CD4-positive, alpha-beta T cell treated with Interferon gamma for 1 hour (primary cell): Measurements from ENCODE around the gene EPO.

ENCODE experiments used
- DNase-seq: peaks from one replicate; pipeline ENCODE4 v3.0.0-alpha.2; 2020

The EPO gene

GRCh38 chr7:100720279-100720670, at the start of gene EPO:
EPO (plus strand) TSS chr7:100720468; CDS start chr7:100720981, 513 bp downstream.
- DNase-seq = no peak

DNA sequence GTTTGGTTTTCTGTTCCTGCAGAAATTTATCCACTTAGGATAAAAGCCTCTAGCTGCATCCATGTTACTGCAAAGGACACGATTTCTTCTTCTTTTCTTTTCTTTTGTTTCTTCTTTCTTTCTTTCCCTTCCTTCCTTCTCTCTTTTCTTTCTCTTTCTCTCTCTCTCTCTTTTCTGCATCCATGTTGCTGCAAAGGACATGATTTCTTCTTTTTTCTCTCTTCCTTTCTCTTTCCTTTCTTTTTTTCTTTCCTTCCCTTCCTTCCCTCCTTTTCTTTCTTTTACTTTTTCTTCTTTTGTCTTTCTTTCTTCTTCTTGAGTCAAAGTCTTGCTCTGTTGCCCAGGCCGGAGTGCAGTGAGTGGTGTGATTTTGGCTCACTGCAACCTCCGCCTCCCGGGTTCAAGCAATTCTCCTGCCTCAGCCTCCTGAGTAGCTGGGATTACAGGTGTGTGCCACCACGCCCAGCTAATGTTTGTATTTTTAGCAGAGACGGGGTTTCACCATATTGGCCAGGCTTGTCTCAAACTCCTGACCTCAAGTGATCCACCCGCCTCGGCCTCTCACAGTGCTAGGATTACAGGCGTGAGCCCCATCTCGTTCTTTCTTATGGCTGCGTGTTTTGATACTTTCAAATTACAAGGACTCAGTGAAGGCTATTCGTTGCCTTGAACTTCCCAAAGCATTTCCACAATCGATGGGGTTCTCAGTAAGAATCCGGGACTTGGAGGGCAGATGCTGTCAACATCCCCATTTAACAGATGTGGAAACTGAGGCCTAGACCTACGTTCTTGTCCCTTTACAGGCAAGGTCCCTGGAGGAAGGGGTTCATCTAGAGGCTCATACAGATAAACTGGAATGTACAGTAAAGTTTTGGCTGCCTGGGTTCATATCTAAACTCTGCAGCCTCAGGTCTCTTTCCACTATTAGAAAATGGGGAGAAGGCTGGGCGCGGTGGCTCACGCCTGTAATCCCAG, 48.6 kb upstream of the EPO start:
- no peak for DNase-seq

GRCh38 chr7:100673302-100673941, 46.8 kb upstream of the EPO start, which contains the start of gene GNB2:
GNB2 (plus strand) TSS chr7:100673740; CDS start chr7:100676266, 2,526 bp downstream.
- DNase-seq = peak; percentile 98

GRCh38 chr7:100673942-100674410, 46.3 kb upstream of the EPO start:
- peak; percentile 41 for DNase-seq

DNA sequence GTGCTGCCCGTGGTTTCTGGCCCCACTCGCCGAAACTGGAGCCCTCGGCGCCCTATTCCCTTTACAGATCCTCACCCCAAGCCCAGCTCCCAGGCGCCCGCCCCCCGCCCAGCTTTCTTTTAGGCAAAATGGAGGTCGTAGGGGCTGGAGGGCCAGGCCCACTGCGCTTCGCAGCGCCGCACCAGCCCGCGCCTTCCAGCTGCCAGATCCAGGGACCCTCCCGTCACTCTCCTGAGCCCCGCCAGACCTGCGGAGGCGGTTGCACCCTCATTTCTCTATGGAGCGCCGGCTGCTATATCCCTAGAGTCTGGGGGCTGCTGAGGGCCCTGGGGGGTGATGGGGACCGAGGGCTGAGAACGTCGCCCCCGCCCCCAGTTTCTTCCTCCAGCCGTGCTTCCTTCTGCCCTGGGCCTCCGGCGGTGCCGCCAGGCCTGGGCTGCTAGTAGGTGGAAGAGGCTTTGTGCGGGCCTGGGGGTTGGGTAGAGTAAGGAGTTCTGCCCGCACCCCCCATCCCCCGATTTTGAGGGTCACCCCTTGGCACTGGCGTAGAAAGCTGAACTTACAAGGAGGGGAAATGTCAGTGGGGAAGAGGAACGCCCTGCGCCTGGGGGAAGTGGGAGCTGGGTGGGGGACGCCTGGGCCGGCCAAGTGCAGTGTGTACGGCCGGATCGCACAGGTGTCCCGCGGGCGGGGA, 45.7 kb upstream of the EPO start:
- no peak for DNase-seq

- no peak for DNase-seq
These were observed 45.2 kb upstream of the EPO start for GRCh38 chr7:100675105-100675451.

DNA sequence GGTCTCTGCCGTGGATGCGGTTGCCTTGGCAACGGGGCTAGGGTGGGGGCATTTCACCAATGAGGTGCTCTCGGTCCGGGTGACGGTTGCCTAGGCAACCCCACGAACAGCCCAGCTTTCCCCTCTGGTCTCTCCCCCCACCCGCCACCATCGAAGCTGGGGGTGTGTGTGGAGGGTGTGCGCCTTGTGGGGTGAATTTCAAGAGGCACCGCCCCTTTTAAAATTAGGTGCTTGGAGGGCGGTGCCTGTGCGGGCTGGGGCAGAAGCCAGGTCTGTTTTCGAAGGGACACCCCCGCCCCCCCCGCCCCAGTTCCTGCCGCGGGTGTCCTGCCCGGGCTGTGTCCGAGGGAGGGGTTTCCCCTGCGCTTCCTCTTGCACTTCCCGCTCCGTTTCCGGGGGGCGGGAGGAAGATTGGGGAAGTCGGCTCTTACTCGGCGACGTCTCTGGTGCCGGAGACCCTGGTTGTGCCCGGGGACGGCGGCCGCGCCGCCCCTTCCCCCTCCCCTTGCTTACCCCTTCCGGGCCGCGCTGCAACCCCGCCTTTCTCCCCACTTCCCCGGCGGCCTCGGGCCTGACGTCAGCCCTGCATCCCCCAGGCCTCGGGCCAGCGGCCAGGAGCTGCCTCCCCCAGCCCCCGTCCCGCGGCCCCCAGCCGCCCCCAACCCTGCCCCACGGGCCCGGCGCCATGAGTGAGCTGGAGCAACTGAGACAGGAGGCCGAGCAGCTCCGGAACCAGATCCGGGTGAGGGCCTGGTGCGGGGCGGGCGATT, 44.5 kb upstream of the EPO start:
- DNase-seq = peak; percentile 98

- no peak for DNase-seq
These were observed 43.6 kb upstream of the EPO start for GRCh38 chr7:100676501-100677306.

GRCh38 chr7:100677308-100678267, 42.7 kb upstream of the EPO start:
- no peak for DNase-seq

DNA sequence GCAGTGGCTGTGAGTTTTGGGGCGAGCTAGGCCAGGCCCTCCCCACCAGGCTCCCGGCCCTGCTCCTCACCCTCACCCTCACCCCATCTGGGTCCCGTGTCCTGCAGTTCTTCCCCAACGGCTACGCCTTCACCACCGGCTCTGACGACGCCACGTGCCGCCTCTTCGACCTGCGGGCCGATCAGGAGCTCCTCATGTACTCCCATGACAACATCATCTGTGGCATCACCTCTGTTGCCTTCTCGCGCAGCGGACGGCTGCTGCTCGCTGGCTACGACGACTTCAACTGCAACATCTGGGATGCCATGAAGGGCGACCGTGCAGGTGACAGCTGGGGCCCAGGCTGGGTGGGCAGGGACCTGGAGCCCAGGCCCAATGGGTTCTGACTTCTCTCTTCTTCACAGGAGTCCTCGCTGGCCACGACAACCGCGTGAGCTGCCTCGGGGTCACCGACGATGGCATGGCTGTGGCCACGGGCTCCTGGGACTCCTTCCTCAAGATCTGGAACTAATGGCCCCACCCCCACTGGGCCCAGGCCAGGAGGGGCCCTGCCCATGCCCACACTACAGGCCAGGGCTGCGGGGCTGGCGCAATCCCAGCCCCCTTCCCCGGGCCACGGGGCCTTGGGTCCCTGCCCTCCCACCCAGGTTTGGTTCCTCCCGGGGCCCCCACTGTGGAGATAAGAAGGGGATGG, 41.8 kb upstream of the EPO start:
- no peak for DNase-seq

DNA sequence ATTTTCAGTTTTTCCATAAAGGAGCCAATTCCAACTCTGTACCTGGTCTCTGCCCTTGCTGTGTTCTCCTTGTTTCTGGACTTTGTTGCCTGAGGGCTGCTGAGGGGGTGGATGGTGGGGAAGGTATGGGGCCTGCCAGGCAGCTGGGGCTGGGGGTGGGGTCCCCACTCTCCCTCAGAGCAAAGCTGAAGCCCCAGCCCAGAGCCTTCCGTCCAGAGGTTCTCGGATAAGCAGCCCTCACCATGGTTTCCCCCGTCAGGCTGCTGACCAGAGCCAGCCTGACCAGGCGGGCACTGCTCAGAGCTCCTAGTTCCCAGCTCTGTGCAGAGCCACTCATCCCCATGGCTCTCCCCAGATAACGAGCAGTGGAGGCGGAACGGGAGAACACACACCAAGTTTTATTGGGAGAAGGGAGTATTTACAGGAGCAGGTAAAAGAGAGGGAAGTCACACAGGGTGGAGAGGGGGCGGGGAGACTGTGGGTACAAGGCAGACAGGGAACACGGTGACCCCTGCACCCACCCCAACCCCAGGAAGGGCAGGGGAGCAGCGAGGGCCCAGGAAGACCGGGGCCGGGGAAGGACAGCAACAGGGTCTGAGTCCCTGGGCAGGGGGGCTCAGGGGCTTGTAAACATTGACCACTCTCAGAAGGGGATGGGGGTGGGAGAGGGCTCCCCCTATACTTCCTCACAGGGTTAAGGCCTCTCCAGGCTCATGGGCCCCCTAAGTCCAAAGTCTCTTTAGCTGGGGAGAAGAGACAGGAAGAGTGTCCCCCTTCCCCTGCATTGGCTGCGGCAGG, 40.9 kb upstream of the EPO start:
- DNase-seq = no peak

DNA sequence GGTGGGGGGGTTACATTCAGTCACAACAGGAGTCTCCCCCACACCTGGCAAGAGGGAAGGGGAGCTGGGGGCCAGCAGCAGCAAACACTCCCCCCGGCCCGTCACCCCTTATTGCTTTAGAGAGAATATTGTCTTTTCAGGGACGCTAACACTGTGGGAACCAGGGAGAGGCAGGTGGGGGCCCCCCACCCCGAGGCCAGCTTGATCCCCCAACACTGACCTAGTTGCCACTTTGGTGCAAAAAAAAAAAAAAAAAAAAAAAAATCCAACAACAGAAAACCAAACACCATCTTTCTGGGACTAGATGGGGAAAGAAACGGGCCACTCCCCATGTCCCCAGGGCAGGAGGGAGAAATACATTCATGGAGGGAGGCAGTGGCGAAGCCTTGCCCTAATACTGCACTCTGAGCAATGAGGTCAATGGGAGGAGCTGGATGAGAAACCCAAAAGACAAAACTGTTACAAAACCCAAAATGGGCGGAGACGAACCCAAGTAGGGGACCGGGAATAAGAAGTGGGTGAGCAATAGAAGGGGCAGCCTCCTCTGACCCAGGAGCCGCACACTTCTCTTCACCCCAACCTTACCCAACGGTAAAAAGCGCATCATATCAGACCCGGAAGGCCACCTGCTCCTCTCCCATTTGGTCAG, 40.2 kb upstream of the EPO start:
- no peak for DNase-seq

- DNase-seq = no peak
These were observed 39.5 kb upstream of the EPO start for GRCh38 chr7:100680576-100681271.

- DNase-seq = no peak
These were observed 38.6 kb upstream of the EPO start for GRCh38 chr7:100681491-100682227.

DNA sequence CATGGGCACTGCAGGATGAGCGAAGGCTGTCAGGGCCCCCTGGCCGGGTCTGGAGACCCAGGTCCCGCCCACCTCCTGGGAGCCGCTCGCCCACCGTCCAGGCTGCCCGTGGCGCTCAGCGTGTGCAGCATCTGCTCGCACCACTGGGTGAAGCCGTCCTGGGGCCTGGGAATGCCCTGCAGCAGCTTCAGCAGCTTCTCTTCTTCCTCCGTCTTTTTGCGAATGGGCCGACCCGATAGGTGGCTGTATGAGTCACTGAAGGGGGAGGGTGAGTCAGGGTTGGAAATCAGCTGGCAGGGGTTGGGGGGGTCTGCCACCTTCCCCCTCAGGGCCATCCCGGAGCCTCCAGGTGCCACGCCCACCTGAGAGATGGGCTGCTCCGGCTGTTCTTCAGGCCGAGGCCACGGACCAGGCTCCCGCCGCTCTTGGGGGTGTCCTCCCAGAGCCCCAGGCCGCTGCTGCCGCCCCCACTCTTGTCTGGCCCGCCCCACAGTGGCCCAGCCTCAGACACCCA, 38.0 kb upstream of the EPO start:
- no peak for DNase-seq

- no peak for DNase-seq
These were observed 37.1 kb upstream of the EPO start for GRCh38 chr7:100682991-100683658.
